ENCODE measurements around the gene SLC27A4.

- no peak for TF ChIP-seq CTCF (IDR thresholded peaks at IDR 0.05)
- no peak for TF ChIP-seq ZFX (IDR thresholded peaks at IDR 0.05; ENCODE audit: borderline replicate concordance)
These were observed 42.9 kb downstream of the SLC27A4 start for GRCh38 chr9:128383007-128383753.
